Posterior cingulate gyrus (tissue), 11 donors: Measurements from ENCODE around the gene DGKE.

Experiments
- DNase-seq, 10 donors: peaks; one replicate each; pipeline versions ENCODE4 v3.0.0 to v3.0.0-alpha.2; 2020 to 2021; ENCODE audit warnings: mixed read lengths in 3 of 10
- intact Hi-C: fragments of 100-400 bp; cut with DNase I; formaldehyde crosslinking; loops from one replicate; pipeline ENCODE4 v1.15.1; 2023

The DGKE gene

DNA sequence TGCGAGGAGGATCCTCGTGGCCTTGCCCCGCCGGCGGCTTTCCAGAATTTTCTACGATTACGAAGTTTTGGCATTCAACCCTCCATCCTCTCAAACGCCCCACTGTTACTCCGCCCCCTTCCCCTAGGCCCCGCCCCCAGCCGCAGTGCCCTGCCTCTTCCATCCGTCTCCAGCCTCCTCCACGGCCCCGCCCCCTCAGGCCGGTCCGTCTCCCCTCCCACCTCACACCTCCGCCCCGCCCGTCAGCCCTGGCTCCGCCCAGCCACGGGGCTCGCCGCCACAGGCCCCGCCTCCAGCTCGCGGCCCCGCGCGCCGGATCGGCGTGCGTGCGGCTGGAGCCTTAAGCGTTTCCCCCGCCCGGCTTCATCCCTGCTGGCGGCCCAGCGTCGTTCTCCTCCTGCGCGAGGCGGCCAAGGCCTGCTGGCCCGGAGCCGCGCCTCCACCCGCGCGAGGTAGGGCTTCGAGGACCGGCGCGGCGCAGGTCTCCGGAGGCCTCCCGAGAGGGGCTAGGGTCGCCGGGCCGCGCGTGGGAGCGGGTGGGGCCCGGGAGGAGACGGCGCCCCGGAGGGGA, at the start of gene DGKE, which contains the start of gene C17orf67:
Gene DGKE (plus strand): TSS at position 343 of the 571 bp plus-strand sequence. CDS start 645 bp downstream, outside the sequence.
Gene C17orf67 (minus strand): TSS at position 112 of the 571 bp plus-strand sequence. CDS start 18,110 bp downstream, outside the sequence.
- intact Hi-C loops: loop anchor here (5.0 kb wide), 1 partner anchor 128 kb away; the partner anchor contains the start of gene COIL
- peak; percentile 94 to 100 (median 97) for DNase-seq

DNA sequence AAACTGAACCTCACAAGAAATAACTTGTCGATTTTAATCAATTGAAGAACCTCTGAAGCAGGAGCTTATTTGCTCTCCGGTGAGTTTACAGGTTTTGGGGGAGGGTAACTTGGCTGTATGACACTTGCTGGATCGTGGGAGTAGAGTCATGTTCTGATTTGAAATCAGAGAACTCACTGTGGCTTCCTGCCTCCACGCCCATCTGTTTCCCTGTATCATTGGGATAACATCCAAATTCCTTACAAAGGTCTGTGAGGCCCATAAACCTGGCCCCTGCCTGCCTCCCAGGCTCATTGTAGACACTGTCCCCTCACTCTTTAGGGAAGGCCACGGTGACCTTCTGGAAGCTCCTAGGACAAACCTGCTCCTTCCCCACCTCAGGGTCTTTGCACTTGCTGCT, 48.5 kb upstream of the DGKE start:
- no peak for DNase-seq
- intact Hi-C loops: no loop called here

DNA sequence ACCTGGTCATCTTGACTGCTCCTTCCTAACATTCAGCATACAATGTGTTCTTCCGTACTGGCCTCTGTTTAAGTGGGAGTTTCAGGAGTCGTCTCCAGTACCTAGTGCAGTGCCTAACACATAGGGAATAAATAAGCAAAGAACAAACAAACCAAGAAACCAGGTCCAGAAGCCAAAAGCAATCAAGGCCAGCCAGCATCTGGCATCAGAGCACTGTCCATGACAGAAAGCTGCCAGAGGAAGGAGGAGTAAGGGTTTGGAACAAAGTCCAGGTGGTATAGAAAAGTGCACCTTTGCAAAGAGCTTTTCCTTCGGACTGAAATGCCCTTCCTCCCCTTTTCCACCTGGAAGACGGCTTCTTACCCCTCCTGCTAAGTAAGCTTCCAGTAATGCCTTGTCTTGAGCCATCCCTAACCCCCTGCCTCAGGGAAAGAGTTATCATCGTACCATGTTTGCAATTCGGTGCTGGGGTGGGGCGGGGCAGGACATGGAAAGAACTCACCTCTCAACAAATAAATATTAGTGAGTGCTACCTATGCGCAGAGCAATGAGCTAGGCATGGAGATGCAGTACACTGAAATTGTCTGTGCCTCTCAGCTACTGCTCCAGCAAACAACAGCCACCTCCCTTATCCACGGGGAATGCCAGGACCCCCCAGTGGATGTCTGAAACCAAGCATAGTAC, 47.8 kb upstream of the DGKE start:
- no peak for DNase-seq
- intact Hi-C loops: no loop called here

DNA sequence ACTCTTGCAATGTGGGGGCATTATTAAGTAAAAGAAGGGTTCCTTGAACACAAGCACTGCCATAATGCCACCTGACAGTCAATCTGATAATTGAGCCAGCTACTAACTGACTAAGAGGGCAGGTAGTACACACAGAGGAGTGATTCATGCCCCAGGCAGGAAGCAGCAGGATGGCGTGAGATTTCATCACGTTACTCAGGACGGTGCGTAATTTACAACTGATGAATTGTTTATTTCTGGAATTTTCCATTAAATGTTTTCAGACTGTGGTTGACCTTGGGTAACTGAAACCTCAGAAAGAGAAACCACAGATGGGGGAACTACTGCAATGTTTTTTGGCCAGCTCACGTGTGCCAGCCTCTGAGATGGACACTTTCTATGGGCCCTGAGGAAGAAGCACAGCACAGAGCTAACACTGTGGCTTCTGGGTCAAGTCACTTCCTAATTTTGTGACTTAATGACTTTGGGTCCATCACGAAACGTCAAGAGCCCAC, 46.9 kb upstream of the DGKE start:
- no peak for DNase-seq

DNA sequence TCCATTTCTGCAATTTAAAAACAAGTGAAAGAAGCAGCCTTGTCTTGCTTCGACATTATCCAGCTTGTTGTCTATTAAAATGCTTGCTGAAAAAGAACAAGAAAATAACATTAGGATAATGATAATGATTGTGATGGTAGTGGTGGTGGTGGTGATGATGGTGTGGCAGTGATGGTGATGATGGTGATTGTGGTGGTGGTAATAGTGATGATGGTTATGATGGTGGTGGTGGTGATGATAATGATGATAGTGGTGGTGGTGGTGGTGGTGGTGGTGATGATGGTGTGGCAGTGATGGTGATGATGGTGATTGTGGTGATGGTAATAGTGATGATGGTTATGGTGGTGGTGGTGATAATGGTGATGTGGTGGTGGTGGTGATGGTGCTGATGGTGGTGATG, 41.7 kb upstream of the DGKE start:
- intact Hi-C loops: no loop called here
- DNase-seq: no peak

More for the DNA sequence above, 46.9 kb upstream of the DGKE start:
- intact Hi-C loops: no loop called here

DNA sequence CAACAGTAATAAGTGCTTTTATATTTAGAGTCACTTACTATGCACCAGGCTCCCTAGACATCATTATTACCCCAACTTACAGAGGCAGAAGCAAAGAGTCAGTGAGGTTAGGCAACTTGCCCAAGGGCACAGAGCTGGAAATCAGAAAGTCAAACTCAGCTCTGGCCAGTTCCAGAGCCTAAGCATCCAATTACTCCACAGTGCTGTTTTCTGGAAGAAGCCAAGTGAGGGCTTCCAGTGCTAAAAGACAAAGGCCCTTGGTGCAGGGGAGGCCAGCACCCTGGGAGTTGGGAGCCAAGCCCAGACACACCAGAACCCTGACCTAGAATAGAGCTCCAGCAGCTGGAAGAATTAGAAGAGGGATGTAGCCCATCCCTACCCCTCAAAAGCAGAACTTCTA, 40.4 kb upstream of the DGKE start:
- intact Hi-C loops: no loop called here

DNA sequence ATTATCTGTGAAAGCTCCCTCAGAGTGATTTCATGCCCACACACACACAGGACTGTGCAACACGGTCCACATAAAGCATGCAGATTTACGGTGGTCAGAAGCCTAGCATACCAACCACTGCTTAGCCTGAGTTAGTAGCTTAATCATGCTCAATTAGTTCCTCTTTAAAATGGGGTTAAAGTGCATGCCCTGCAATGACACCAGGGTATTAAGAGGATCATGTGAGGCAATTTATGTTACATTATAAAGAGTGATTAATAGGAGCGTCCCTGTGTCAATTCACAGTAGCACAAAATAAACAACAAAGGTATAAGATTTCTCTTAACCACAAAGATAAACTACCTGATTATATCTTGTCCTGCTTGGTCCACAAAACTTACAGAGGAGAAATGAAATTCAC, 40.0 kb upstream of the DGKE start:
- DNase-seq: no peak
- intact Hi-C loops: no loop called here

More for the DNA sequence above, 40.4 kb upstream of the DGKE start:
- no peak for DNase-seq

DNA sequence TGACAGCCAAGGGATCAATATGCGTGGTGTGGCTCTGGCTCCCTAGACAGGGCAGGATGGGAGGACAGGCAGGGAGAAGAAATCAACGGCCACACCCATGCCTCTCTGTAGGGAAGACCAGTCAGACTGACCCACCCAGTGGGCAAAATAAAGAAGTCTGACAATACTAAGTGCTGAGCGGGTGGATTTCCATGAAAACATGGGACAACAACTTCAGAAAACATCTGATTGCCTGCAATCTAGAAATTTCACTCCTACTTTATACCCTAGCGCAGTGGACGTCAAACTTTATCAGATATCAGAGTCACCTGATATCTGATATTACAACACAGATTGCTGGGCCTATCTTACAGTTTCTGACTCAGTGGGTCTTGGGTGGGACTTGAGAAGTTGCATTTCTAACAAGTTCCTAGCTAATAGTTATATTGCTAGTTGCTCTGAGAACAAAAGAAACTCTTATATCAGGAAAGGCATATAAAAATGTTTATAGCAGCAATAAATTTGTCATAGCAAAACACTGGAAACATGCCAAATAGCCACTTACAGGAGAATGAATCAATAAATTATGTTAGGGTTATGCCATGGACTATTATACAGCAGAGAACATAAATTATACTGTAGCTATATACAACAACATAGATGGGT, 38.6 kb upstream of the DGKE start:
- DNase-seq: no peak
- intact Hi-C loops: no loop called here

DNA sequence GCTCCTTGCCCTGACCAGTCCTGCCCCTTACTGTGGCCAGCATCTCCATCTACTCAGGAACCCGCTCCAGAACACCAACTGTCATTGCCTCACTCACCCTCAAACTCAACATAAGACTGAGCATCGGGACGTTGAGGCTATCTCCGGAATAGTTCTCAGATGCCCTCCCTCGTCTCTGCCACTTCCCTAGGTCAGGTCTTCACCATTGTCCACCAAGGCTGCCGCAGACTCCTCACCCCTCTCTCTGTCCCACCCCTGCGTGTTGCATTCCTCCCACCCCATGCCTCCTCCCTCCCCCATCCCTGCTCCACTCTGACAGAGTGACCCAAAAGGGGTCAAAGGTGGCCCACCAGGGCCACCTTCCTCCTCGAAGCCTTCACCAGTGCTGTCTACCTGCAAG, 37.4 kb upstream of the DGKE start:
- DNase-seq: no peak
- intact Hi-C loops: no loop called here

DNA sequence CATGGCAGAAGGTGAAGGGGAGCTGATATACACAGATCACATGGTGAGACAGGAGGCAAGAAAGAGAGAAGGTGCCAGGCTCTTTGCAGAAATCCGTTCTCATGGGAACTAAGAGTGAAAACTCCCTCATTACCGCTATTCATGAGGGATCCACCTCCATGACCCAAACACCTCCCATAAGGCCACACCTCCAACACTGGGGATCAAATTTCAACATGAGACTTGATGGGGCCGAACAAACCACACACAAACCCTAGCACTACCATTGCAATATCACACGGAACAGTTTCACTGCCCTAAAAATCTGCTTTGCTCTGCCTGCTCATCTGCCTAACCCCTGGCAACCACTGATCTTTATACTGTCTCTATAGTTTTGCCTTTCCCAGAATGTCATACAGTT, 35.0 kb upstream of the DGKE start:
- intact Hi-C loops: no loop called here
- DNase-seq: no peak

DNA sequence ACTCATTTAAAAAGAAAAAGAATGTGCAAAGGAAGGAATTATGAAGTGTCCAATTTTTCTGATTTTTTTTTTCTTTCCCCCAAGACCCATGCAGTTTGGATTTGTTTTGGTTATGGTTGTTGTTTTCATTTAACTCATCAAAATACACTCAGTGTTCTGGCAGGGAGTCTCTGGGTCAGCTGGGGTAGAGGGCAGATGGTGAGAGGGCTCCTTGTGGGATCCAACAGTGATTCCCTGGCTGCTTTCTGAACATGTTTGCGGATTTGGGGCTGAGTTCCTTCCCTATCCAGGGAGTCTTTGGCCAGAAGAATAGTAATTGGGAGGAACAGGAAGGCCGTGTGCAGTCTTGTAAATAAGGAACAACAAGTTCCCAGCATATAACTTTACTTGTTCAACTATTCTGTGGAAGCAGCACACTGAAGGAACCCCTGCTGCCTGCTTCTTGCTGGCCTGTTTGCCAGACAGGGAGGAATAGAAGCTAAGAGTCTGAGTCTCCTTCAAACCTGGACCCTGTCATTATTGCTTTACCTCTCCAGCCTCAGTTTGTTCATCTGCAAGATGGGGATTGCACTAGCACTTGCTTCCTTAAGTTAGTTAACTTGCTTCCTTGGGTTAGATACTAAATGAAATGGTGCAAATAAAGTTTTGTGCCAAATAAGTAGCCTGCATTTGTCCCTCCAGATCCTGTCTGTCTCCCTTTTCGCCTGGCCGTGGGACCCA, 32.3 kb upstream of the DGKE start:
- no peak for DNase-seq

DNA sequence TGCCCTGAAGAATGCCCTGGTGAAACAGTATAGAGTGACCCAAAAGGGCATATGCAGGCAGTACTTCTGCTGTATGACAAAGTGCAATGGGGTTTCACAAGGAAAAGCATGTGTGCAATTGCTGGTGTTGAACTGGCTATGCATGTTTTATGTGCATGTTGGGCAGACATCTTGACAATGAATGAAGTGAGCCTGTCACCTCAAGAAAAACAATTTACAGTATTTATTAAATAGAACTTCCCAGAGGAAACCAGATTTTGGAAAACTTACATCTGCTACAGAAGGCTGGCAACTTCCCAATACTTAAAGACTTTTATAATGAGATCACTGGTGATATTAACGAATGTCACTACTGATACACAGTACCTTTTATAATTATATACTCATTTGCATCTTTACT, 30.9 kb upstream of the DGKE start:
- intact Hi-C loops: no loop called here

More for the DNA sequence above, 32.3 kb upstream of the DGKE start:
- intact Hi-C loops: no loop called here

DNA sequence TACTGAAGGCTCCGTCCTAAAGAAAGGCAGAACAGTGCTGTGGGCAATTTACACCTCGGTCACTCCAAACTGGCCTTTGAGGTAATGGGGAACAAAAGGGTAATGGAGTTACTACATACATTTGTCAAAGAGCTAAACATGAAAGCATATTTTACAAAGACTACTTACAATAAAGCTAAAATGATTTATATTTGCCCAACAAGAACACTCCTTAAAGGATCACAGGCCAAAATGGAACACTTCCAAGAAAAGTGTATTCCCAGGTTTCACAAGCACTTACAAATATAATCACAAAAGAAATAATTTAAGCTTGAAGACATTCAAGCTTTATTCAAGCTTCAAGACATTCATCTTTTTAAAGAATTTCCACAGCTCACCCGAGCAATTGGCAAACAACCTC, 29.5 kb upstream of the DGKE start:
- intact Hi-C loops: no loop called here
- no peak for DNase-seq

More for the DNA sequence above, 30.9 kb upstream of the DGKE start:
- no peak for DNase-seq

DNA sequence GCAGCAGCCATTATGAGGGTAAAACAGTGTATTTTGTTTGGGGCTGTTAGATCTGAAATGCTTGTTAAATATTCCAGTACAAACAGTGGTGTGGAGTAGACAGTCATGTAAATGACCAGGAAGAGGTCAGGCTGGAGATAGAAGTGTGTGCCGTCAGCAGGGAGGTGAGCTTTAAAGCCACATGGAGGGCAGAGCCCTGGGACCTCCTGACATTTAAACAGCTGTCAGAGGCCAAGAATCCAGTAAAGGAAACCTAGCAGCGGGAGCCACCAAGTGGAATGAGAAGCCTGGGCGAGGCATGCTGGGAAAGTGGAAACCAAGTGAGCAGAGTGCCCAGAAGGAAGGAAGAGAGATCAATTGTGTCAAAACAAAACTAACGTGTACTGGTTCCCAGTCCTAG, 27.0 kb upstream of the DGKE start:
- intact Hi-C loops: no loop called here
- DNase-seq: no peak

DNA sequence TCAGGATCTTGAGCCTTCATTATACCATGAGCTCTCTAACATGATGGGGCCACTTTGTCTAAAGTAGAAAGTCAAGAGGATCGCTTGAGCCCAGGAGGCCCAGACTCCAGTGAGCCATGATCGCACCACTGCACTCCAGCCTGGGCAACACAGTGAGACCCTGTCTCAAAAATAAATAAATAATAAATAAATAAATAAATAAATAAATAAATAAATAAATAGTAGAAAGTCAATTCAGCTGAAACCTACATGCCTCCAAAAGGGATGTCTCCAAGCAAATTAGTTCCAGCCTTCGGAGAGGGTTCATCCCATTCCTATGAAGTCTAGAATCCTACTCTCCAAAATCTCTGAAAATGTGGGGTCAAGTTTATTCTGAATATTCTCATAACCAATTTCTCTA, 26.2 kb upstream of the DGKE start:
- no peak for DNase-seq
- intact Hi-C loops: no loop called here

DNA sequence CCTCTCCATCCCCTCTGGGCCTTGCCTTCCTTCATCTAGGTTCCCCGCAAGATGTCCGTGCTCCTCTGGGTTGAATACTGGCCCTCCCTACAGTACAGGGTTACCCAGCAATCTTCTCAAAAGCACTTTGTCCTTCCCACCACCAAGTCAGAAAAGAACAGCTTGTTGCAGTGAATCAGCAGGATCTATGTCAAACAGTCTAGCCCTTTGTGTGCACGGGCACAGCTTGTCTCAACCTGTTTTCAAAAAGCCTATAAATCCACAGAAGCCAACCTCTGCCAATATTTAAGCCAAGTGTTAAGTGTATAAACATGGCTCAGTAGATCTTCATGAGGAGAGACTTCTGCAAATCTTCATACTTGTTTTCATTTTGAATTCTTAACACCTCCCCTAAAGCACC, 25.4 kb upstream of the DGKE start:
- intact Hi-C loops: no loop called here
- no peak for DNase-seq

DNA sequence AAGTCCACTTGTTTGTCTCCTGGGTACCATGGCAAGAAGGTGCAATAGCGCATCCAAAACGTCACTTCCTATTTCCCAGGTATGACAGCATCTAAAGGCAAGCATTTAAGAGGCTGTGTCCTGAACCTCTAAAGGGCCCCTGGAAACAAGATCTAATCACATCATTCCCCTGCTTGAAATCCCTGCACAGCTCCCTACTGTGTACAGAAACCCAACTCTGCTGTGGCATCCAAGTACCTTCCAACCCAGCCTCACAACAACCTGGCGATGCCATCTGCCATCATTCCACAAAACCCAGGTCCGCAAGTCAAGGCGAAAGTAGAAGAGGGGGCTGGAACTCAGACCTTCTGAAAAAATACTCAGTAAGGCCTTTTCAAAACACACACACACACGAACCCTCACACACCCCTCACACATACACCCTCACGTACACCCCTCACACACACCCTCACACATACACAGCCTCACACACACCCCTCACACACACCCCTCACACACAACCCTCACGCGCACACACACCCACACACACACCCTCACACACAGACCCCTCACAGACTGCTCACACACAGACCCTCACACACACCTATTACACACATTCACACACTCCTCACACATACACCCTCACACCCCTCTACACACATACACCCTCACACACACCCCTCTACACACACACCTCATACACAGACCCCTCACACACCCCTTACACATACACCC, 24.7 kb upstream of the DGKE start:
- DNase-seq: no peak
- intact Hi-C loops: no loop called here

DNA sequence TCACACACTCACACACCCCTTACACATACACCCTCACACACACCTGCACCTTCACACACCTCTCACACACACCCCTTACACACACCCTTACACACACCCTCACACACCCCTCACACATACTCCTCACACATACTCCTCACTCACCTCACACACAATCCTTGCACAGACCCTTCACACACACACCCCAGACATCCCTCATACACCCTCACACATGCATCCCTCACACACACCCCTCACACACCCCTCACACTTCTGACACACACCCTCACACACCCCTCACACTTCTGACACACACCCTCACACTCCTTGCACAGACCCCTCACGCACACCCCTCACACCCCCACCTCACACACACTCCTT, 24.2 kb upstream of the DGKE start:
- intact Hi-C loops: no loop called here
- no peak for DNase-seq

DNA sequence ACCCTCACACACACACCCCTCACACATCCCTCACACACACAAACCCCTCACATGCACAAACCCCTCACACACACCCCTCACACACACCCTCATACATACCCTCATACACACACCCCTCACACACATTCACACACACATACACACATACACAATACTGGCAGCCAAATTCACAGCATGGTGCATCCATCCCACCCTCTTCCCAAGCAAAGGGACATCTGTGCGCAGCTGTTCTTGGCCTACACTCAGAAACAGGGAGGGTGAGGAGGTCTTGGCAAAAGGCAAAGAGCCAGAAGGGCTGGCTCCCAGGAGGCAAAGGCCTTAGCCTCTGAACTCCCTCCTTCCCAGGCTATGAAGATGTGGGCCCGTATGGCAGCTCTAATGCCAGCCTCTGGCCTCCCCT, 23.6 kb upstream of the DGKE start:
- DNase-seq: no peak

More for the DNA sequence above, 23.6 kb upstream of the DGKE start:
- intact Hi-C loops: no loop called here
